HG03064 (cell line): ENCODE data around the gene CATSPERD.

Source experiments
- ATAC-seq: cut with Tn5 transposase; IDR thresholded peaks from one replicate; pipeline ENCODE4 v1.9.1; 2021; ENCODE audit warnings: low read depth; ENCODE audit not compliant: unreplicated experiment

Gene CATSPERD

GRCh38 chr19:5801796-5802619 lies 81.6 kb downstream of the CATSPERD start:
- ATAC-seq, result no peak

DNA sequence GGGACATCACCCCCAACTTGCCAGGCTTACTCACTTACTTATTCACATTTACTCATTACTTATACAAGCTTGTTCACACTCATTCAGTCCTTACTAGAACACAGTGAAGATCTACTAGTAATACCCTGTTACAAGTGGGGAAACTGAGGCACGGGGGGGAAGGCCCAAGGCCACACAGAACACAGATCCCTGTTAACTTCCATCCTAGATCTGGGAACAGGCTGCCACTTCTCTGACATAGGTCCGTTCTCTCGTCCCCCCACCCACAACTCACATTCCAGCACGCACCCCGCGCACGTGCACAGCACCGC lies 83.0 kb downstream of the CATSPERD start:
- no peak for ATAC-seq

DNA sequence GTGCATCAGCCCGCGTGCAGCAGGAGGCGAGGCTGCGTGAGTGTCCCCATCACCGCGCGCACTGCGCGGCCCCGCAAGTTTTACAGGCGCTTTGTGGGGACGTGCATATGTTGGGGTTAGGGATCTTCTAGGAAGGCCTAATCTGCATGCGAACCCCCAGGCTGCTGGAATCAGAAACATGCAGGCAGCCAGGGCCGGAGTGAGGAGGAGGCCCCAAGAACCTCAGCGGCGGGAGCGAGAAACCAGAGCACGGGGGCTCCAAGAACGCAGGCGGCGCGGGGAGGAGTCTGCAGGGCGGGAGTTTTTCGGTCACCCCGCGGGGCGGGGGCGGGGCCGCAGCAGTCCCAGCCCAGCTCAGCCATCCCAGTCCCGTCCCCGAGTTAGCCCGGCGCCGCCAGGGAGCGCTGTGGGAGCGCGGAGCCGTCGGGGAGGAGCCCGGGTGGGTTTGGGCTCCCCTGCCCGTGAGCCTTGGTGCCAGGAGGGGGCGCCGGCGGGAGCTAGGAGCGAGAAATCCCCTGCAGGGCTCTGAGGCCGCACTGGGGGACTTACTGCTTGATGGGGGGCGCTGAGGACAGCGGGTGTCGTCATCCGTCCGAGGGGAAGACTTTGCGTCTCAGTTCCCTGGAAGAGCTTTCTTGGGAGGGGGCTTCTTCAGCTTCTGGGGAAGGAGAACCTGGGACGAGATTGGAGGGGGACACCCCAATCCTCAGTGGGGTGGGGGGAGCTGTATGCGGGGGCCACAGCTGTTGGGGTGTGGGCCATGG lies 83.5 kb downstream of the CATSPERD start:
- peak; percentile 65 for ATAC-seq

GRCh38 chr19:5804516-5805461 lies 84.4 kb downstream of the CATSPERD start, which contains the start of gene NRTN:
Gene NRTN, plus strand, starts transcription at chr19:5805067. Its CDS starts 19,099 bp downstream, at chr19:5824166.
- ATAC-seq, result no peak

GRCh38 chr19:5805462-5806132 lies 85.2 kb downstream of the CATSPERD start:
- no peak for ATAC-seq

DNA sequence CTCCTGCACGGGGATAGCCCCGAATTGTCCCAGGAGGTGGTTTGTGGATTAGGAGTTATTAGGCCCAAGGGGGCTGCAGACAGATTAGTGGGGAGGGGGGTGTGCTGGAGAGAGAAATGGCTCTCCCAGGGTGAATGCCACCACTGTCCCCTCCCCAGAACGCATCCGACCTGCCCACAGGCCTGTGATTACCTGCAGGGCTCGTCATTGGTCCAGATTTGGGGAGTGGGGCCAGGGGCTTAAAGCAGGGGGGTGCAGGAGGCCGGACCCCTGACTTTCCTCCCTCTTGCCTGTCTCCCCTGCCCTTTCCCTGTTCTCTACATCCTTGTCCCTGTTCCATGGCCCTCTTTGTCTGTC lies 85.7 kb downstream of the CATSPERD start:
- no peak for ATAC-seq

DNA sequence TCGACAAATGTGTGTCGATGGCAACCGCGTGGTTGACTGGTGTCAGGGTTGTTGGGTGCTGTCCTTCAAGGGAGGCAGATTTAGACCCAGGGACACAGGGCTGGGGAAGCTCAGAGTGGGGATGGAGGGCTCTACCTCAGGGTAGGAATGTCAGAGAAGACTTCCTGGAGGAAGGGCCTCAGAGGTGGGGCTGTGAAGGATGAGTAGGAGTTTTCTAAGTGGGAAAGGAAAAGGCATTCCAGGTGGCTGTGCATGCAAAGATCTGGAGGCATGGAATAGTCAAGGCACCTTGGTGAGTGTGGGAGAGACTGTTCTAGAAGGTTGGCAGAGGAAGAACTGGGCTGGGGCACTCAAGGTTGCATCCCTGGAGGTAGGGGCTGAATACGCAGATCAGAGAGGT lies 86.5 kb downstream of the CATSPERD start:
- no peak for ATAC-seq

DNA sequence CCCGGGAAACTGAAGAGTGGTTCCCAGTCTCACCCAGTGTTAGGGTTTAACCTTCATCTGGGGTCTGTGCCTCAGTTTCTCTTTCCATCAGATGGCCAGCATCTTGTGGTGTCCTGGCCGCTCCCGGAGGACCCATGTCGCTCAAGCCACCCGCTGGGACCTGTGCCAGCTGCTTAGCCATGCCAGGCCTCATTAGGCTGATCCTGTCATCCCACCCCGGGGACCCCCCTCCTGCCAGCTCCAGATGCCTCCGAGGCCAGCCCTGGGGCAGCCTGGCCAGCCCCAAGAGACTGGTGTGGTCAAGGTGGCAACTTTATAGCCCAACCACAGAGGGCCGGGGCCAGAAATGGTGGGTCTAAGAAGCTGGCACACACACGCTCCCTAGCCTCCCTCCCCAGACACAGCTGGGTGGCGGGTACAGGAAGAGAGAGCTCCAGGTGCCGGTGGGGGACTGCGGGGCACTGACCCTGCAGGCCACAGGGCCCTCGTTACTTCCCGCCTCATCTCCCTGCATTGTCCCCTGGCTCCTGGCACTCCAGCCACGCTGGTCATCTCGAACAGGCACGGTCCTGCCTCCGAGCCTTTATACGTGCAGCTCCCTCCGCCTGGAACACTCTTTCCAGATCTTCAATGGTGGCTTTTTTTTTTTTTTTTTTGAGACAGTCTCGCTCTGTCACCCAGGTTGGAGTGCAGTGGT lies 87.8 kb downstream of the CATSPERD start:
- ATAC-seq, result no peak

DNA sequence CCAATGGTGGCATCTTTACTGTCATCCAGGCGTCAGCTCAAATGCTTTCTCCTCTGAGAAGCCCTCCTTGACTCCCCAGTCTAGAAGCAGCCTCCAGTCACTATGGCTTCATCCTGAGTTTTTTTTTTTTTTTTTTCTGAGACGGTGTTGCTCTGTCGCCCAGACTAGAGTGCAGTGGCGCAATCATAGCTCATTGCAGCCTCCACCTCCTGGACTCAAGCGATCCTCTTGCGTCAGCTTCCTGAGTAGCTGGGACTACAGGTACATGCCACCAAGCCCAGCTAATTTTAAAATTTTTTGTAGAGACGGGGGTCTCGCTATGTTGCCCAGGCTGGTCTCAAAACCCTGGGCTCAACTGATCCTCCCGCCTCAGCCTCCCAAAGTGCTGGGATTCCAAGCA lies 88.6 kb downstream of the CATSPERD start:
- no peak for ATAC-seq

DNA sequence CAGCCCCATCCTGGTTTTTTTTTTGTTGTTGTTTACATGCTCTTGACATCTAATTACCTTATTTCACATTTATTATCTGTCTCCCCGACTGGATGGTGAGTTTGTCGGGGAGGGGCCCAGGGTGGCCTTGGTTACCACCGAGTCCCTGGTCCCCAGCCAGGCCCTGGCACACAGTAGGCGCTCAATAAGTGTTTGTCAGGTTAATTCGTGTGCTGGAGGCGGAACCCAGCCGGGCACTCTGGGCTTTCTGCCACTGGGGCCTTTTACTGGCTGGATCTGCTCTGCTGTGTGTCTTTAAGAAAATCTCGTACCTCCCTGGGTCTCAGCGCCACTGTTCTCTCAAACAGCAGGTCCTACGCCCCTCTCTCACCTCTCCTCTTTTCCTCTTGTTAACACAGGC lies 89.0 kb downstream of the CATSPERD start:
- no peak for ATAC-seq

DNA sequence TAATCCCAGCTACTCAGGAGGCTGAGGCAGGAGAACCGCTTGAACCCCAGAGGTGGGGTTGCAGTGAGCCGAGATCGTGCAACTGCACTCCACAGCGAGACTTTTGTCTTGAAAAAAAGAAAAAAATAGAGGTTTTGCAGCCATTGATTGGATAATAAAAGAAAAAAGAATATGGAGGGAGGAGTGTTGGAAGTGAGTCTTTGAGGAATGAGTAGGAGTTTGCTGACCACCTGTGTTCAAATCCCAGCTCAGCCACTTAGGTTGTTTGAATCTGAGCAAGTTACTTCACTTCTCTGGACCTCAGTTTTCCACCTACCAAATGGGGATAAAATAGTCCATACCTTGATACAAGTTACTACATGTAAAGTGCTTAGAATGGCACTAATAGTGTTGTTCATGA lies 90.7 kb downstream of the CATSPERD start:
- ATAC-seq, result no peak

DNA sequence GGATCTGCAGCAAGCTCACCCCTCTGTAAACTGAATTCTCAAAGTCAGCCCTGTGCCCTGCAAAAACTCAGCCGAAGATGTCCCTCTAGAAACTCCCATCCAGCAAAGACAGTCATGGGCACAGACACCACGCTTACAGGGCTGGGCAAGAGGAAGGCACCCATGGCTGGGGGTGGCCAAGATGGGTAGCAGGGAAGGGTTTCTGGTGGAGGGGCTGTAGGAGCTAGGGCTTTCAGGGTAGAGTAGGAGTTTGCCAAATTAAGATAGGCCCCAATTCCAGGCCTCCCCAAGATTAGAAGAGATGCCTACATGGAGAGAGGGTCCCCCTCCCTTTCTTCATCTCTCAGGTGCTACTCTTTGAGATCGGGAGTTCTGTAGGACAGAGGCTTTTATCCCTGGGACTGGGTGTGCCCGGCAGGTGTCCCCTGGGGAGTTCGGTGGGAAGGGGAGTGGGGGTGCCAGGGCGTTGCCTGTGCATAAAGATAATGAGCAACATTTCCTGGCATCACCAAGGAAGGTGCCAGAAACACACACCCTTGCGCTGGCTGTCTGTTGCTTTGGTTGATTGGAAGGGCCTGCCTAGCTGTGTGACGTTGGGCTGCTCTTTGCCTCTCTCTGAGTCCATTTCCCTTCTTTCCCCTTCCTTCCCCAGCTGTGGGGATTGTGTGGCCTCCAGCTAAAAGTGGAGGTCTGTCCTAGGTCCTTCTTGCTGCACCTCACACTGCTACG lies 93.8 kb downstream of the CATSPERD start:
- no peak for ATAC-seq

DNA sequence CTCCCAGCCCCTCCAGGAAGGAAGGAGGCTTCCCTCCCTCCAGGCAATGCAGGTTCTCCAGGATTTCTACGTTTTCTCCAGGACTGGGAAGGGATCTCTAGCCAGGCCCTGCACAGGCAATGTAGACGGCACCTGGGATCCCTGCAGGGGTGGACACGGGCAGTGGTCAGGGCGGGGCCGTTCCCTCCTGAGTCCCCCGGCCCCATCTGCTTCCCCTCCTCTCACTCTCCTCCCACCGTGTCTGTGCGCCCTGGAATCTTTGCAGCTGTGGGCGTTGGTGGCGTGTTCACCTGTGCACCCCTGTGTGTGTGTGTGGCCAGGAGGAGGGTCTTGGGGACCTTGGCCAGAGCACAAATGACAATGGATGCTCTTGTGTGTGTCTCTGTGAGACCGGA lies 94.4 kb downstream of the CATSPERD start:
- ATAC-seq, result no peak

GRCh38 chr19:5817218-5817617 lies 96.8 kb downstream of the CATSPERD start:
- ATAC-seq, result no peak

- no peak for ATAC-seq
Measured at GRCh38 chr19:5818594-5818993, 98.2 kb downstream of the CATSPERD start.

GRCh38 chr19:5820785-5821184 lies 100.3 kb downstream of the CATSPERD start:
- ATAC-seq, result no peak

DNA sequence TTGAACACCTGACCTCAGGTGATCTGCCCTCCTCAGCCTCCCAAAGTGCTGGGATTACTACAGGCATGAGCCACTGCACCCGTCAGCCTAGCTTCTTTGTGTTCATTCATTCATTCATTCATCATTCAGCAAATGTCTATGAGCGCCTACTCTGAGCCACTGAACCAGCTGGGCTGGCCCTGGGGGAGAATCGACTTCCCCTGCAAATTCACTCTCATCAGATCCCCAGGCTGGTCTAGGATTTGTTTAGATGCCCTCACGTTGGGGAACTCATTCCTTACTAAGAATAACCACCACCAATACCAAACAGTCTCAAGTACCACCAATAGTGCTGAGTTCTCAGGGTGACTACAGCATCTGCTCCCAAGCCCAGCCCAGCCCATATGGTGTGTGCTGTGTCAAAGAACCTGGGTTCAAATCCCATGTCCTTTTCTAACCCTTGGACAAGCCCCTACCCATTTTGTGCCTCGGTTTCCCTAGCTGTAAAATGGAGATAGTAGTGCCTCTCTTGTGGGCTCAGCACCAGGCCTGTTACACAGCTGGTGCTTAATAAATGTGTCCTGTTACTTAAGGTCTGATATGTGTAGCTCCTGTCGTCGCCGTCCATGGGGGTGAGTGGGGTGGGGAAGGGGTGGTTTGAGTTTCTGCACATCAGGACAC lies 101.2 kb downstream of the CATSPERD start:
- no peak for ATAC-seq

GRCh38 chr19:5822181-5822844 lies 101.9 kb downstream of the CATSPERD start:
- ATAC-seq, result no peak
